NCI-H2107 (cell line): ENCODE data around the gene PAK3.

Experiments used
- DNase-seq: peaks from one replicate; lab custom pipeline; 2025; lab: John Stamatoyannopoulos, UW

The PAK3 gene

DNA sequence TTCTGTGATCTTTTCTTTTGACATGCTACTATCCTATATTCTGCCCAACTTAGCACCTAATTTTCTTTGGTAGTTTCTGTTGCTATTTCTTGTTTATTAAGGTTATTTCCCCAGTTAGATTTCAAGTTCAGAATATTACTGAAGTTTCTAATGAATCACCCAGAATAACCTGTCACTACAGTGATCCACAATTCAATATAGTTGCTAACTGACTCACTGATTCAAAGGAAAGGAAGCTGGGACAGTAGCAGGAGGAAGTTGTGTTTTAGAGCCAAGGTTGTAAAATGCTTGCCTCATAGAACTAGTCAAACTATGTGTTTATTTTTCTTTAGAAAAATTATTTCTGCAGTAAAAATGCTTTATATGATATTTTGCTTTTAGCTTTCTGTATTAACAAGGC lies 37.4 kb downstream of the PAK3 start:
- no peak for DNase-seq

DNA sequence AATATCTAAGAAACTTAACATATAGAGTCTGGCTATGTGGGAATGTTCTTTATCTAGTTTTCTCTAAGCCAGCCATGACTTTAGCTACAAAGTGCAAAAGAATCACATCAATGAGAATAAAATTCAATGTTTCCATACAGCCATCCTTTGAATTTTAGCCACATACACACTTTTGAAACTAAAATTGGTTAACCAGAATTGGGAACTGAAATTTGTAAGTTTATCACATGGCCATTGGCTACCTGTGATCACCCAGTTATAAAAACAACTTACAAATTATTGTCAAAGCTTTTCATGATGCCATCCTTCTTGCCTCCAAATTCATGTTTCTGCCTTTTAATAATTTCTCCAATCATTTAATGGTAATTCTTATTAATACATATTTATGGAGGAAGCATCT lies 49.9 kb downstream of the PAK3 start:
- no peak for DNase-seq

DNA sequence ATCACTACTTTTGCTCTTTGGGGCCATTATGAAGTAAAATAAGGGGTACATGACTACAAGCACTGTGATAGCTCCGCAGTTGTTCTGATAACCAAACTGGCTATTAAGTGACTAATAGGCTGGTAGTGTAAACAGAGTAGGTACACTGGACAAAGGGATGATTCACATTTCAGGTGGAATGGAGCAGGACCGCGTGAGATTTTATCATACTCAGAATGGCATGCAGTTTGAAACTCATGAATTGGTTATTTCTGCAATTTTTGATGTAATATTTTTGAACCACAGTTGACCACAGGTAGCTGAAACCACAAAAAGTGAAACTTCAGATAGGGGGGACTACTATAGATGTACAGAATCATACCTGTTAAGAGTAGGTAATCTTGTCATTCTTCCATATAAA lies 55.8 kb downstream of the PAK3 start:
- no peak for DNase-seq

DNA sequence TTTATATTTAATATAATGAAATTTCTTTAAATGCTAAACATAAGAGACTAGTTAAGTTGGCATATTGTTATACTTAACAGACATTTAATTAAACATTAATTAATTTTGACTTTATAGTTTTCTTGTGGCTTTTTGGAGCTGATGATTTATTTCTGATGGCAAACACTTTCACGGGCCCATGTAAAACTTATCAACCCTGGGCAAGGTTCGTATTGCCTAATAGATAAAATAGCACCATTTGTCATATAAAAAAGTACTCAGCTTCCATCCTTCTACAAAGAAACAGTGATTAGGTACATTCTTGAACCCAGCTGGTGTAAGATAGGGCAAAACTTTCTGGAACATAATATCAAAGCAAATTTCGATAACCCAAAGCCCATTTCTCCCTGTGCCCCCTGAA lies 63.2 kb downstream of the PAK3 start:
- DNase-seq: no peak

DNA sequence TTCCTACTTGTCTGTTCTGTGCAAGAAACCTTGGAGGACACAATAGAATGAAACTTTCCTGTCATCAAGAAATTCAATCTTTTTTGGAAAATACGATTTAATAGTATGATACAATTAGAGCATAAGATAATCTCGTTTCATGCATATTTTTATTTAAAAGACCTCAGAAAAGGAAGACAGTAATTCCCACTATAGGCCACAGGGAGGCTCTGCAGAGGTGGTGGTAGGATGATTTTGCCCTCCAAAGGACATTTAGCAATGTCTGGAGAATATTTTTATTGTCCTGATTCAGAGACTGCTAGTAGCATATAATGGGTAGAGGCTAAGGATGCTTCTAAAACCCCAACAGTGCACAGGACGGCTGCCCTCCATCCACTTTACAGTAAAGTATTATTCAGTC lies 68.7 kb downstream of the PAK3 start:
- no peak for DNase-seq

DNA sequence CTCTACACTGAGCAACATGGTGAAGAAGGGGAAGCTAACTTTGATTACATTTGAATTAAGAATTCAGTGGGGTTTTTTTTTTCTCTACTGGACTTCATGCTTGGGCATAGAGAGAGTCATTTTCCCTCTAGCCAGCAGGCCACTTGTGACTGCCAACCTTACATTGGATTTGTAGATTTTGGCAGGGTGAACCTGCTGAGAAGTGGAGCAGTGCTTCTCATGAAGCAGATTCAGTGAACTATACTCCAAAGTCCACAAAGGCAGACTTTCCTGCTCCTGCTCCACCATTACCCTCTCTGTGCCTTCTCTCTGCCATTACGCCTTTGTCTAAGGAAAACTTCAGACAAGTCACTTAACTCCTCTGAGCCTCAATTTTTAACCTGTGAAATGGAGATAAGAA lies 69.9 kb downstream of the PAK3 start:
- DNase-seq: no peak

DNA sequence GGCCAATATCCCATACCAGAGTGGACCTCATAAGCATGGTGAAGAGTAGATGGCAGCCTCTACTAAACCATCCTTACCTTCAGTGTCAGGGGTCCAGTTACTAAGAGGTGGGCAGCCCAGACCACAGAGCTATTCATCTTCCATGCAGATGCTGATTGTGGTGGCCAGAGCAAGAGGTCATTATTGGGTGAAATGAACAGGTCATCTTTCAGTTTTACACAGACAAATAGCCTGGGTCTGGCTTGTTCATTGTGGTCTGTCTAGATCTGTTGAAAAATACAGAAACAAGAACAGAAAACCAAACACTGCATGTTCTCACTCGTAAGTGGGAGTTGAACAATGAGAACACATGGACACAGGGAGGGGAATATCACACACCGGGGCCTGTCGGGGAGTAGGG lies 71.3 kb downstream of the PAK3 start:
- no peak for DNase-seq

DNA sequence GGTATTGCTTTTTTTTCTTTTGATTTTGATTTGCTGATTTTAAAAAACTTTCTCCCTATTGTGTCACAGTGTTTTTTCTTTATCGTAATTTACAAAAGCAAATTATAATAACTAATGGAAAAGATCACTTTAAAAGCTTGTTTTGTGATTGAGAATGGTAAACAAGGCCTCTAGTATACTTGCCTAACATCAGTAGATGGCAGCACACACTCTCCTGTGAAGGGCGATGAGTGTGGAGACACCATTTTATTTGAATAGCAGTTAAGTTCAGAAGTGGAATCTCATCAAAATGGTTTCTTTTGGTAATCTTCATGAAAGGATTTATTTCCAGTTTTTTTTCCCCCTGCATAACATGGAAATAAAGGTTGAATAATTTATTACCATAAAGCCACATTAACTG lies 72.3 kb downstream of the PAK3 start:
- DNase-seq: no peak

DNA sequence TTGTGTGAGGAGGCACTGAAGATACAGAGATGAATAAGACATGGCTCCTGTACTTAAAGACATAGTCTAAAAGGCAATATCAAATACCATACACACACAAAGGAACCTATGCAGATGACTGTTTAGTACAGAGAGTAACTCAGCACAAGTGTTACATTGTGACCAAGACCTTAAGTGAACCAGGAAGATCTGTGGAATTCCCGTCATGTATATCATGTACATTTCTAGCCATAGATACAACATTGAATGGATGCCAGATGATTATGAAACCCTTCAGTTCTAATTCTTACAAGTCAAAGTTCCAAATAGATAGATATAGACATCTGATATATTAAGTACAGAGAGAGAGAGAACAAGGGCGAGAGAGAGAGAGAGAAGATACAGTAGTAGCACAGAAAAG lies 73.2 kb downstream of the PAK3 start:
- no peak for DNase-seq

DNA sequence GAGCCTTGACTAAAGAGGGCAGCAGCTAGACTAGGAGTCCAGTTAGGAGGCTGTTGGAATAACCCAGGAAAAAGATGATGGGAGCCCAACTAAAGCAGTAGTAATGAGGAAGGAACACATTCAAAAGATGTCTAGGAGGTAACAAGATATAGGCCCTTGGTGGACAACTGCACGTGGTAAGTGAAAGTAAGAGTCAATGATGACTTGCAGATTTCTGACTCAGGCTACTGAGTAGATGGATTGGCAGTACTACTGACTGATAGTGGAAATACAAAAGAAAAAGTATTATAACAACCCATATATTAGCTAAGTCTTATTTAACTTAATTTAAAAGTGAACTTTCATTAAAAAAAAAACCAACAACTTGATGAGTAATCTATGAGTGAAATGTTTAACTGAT lies 74.0 kb downstream of the PAK3 start:
- DNase-seq: no peak

DNA sequence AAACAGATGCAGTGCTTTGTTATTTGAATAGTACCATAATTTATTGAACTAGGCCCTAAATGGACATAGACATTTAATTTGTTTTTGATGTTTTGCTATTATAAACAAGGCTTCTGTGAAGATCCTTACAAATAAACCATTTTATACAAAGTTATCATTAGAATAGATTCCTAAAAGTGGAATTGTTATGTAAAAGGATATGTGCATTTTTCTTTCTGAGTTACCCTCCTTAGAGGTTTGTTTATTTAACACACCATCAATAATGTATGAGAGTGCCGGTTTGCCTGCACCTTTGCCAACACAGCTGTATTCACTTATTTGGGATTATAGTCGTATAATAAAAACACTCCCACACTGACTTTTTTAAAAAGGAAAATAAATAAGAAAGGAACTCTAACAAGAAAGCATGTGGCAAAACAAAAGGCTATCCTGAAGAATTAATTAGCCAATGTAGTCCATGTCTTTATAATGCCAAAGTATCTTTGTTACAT lies 84.8 kb downstream of the PAK3 start:
- DNase-seq: no peak

DNA sequence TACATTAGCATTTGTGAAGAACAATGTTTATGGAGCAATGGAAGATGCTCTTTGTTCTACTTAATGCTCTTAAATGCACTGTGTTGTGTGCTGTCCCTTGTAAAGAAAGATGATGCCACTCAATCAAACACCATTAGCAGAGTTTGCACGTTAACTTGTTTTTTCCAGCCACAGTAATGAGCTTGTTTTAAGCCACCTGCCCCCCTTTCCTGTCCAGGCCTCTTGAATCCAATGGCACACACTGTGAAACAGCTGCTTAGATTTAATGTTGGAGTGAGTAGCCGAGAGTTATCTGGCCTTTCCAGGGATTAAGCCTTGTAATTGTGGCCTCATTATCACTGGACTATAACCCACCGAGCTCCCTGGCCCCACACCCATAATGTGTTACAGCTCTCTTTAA lies 86.0 kb downstream of the PAK3 start:
- DNase-seq: no peak

DNA sequence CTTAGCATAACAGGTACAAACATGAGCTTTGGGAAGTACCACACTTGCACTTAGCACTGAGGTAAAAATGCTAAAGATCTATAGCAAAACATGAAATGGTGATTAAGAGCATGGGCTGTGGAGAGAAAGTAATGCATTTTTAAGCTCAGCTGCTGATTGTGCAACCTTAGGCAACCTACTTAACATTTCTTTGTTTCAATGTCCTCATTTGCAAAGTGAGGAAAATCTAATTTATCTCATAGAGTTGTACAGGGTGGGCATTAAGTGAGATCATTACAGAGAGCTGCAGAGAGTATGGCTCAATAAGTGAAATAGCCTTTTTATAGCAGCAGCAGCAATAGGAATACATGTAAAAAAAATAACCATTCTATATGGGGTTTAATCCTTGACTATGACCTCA lies 87.0 kb downstream of the PAK3 start:
- no peak for DNase-seq

DNA sequence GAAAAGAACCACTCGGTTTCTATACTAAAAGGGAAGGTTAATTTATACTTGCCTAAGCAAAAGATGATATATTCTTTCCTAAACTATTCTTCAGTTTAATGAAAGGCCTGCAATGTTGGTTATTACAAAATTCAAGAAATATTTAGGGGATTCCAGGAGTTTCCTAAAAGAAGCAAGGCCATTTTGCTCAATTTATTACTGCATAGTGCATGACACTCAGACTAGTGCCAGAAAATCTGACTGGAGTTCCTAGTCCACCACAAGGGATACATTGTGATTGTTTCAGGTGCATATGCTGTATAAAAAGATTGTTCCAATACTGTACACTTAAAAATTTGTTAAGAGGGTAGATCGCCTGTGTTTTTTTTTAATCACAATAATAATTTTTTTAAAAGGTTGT lies 95.6 kb downstream of the PAK3 start:
- DNase-seq: no peak

DNA sequence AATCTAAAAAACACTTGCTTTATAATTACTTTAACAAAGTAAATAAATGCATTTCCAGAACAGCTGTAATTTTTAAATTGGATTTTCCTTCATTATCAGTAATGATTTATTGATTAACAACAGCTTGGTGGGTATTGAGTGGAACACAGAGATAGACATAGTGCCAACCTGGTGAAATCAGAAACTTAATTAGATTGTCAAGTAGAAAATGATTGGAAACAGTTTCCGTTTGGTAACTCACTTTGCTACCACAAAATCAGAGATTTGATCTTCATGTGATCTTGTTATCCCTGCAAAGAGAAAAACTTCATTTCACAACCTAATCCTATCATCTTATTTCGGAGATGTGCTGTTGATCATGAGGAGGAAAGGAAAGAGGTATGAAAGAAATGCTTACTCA lies 103.5 kb downstream of the PAK3 start:
- no peak for DNase-seq

DNA sequence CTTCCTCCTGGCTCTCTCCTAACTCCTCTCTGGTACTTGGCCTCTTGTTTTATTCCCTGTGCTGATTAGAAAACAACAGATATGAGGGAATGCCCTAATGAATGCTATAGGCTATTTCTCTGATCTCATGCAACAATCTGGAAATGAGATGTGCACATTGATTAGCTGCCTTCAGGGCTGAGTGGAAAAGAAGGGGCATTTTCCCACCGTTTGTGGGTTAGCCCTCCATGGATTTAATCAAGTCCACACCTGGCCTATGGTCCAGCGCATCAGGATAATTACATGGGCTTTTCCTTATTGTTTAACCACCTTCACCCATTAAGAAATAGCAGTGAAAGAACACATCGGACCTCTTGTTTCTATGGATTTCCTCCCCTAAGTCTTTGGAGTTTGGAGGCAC lies 104.3 kb downstream of the PAK3 start:
- no peak for DNase-seq

DNA sequence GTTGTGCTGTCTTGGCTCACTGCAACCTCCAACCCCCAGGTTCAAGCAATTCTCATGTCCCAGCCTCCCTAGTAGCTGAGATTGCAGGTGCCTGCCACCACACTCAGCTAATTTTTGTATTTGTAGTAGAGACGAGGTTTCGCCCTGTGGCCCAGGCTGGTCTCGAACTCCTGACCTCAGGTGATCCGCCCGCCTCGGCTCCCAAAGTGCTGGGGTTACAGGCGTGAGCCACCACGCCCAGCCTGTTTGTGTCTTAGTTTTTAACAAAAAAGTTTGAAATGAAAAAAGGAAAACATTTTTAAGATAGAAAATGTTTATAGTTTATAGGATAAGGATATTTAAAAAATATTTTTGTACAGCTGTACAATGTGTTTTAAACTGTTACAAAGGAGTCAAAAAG lies 111.9 kb downstream of the PAK3 start:
- DNase-seq: no peak

DNA sequence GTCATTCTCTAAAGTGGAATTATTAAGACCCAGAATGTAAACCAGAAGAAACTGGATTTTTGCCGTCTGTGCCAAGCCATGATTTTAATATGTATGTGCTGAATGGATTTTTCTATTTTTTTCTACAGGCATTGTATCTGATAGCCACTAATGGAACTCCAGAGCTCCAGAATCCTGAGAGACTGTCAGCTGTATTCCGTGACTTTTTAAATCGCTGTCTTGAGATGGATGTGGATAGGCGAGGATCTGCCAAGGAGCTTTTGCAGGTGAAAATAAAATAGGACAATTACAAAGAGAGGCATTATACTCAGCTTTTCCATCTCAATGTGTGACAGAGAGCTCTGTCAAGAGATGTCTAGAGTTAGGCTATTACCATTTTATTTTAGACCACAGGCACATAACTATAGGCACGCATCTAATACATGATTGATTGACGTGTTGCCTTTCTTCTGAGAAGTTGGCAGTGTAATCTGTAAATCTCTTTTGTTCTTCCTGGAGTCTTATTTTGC lies 120.4 kb downstream of the PAK3 start:
- no peak for DNase-seq

DNA sequence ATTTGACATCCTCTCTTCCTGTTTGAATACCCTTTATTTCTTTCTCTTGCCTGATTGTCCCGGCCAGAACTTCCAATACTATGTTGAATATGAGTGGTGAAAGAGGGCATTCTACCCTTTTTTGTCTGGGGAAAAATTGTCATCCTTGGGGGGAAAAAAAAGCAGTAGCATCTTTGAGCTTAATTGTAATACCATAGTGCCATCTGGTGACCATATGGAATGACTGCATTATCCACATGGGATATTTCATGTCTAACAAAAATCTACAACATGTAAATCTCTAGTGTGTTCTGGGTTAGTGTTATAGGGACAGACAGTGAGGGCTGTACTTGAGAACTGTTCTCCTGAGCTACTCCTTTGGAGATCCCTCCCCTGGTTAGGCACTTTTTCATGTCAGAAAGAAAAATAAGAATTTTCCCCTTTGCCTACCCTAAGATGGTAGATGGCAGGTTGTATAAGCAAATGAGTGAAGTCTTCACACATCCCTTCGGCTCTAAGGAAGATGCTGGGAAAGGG lies 148.3 kb downstream of the PAK3 start:
- DNase-seq: no peak

DNA sequence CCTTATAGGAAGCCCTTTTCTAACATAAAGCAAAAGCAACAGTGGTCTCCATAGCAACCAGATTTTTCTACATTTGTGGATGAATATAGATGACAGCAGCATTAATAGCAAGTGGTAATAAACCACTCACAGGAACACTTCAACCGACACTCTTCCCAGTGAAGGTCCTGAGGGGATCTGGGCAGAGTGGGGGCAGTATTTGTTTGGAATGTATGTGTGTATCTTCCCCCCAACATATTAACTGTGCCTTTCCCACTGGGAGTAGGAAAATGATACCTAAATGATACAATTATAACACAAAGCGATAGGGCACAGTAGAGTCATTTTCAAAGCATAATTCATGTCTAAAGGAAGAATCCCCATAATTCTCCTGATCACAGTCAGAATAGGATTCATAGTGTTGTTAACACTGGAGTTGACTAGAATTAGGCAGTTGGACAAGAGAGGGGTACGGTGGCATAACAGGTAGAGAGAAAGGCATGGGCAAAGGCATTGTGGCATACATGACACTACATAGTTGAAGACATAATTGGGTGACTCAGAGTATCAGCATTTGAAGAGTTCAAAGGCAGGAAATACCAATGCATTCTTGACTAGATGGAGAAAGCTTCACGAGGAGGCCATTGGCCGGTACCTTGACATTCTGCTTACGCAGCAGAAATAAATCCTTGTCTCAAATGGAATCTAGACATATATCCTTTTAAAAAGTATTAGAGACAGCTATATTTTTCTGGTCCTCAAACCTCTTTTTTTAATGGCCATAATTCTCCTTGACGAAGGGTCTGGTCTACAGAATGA lies 159.1 kb downstream of the PAK3 start:
- DNase-seq: no peak

DNA sequence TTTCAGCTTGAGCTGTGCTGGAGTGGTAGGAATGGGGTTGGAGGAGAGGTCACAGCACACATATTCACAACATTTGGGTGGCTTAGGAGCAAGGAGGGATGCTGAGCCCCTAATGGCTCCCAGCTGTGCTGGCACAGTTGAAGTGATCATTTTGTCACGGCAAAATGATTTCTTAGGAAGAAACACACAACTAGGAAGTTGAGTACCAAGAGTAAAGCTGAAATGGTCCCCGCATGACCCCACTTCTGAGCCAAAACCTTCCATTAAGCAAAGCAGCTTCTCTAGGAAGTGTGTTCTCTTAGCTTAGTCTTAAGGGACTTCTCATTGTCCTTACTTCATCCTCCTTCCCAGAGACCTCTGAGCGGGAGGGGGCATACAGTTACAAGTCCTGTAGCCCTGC lies 161.7 kb downstream of the PAK3 start:
- DNase-seq: no peak

DNA sequence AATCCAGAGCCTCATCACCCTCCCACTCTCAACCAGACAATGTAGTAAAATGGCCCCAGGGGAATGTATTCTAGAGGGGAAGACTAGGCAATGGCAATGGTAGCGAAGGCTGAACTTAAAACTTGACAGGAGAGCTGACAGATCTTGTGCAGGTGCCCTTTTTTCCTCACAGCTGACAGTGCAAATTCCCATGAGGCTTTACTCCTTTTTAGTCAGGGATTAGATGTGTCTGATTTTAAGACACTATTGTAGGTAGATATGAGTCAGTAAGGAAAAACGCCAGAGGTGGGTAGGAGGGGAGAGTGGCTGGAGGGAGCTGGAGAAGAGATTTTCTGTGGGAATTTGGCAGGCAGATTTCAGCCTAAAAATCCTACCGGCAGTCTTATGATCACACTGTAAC lies 163.6 kb downstream of the PAK3 start:
- no peak for DNase-seq

DNA sequence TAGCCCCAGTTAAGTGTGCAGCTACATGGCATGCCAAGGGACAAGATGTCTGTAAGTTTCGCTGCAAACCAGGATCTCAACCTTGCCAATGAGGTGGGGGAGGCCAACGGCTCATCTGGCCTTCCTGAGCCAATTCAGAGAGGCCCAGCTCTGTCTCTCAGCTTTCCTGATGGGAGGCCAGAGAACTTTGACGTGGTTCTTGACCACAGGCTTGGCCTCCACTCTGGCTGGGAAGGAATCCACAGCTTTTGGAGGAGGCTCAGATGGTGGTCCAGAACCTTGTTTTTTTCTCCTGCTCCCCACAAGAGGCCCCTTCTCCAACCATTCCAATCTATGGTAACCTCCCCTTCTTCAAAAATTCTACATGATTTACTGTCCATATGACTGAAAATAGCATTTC lies 164.5 kb downstream of the PAK3 start:
- DNase-seq: no peak

DNA sequence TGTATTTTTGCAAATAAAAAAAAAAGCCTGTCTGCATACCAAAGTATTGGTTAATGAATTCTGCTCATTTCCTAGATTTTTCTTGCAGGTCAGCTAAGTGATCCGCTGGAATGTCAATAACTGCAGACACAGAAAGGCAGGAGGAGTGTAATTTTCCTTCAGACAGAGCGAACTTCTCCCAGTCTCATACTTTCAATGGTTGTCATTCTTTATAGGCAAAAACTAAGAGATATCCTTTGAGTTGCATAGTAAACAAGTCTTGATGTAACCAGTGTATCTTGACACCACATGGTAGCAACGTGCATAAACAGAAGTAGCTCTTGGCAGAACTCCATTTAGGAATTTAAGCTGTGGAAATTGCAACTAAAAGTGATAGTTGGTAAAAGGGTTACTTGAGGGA lies 166.1 kb downstream of the PAK3 start:
- DNase-seq: no peak
